HG03460 (cell line): ENCODE measurements around the gene MSX1.
"Not testable (repeated sequence)": the region's sequence is repeated elsewhere in the genome, so short reads cannot be mapped to it uniquely, and the experiment has no call there.

Experiments used
- ATAC-seq: cut with Tn5 transposase; IDR thresholded peaks from one replicate; pipeline ENCODE4 v1.9.1; 2021; ENCODE audit not compliant: unreplicated experiment

The MSX1 gene

DNA sequence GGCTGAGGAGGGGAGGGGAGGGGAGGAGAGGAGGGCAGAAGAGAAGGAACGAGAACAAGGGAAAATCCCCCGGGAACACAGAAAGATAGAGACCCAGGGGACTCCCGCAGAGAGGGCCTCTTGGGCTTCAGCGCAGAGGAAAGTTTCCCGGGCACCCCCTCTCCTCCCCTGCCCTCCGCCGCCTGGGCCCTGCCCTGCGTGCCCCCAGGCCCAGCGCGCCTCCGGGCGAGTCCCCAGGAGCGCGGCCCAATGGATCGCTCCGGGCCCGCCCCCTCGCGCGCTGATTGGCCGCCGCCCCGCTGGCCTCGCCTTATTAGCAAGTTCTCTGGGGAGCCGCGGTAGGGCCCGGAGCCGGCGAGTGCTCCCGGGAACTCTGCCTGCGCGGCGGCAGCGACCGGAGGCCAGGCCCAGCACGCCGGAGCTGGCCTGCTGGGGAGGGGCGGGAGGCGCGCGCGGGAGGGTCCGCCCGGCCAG is at the start of gene MSX1:
Gene MSX1, plus strand, starts transcription at position 341 of the 474 bp plus-strand sequence. CDS start 235 bp downstream, outside the sequence.
- peak; percentile 74 for ATAC-seq

DNA sequence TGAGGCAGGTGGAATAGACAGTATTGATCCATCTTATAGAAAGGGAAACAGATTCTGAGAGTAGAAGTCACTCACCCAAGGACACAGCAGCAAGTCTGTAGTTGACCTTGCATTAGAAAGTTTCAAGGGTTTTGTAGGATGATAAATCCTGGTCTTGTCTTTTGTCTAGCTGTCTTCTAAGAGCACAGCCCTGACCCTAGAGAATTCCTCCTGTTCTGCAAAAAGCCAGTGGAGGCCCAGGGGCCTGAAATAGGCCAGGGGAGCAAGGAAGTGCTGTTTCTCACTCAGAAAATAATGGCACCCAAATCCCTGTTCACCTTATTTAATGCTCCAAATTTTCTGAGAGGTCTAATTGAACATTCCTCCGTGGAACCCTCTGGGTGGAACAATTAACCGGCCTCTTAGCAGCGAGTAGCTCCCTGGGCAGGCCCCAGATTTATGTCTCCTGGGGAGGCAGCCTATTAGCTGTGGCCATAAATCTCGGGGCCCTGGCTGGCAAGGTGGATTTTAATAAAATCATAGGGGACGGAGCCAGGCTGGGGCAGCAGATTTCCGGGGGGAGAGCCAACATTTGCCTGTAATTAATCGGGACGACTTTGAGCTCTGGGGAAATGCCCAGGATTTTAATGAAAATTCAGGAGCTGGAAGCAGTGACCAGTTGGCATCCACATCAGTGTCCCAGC is 49.2 kb upstream of the MSX1 start:
- no peak for ATAC-seq

DNA sequence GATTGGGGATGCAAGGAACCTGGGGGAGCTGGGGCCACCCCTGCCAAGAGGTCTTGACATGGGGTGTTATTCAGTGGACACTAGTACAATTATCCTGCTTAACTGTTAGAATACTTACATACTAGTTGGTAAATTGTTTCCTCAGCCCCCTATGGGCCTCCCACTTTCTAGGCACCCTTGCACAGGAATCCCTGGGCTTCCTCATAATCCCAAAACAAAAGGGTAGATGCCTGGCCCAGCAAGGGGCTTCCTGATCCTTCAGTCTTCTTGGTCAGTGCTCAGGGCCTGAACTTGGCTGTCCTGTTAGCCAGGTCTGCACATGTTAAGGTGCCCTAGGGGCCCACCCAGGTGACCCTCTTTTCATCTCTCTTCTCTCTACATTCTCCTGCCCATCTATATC is 48.7 kb upstream of the MSX1 start:
- no peak for ATAC-seq

DNA sequence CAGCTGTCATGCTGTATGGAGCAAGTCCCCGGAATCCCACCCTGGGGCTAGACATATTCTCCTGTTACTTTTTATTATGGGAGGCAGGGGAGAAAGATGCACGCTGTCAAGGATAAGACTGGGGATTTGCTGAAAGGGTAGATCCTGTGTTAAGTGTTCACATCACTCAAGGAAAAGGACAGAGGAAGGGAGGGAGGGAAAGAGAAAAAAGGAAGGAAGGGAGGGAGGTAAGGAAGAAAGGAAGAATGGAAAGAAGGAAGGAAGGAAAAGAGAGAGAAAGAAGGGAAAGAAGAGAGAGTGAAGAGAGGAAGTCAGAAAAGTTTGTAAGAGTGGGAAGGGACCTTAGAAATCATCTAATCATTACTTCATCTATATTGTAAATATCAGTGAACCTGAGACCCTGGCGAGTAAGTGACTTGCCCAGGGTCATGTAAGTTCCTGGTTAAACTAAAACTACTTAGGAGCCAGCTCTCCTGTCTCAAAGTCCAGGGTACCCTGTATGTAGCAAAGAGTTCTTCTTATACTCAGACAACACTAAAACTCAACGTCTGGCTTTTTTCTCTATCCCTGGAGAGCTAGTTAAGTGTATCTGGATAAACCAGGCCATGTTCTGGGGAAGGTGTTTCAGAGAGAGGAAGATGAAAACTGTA is 47.2 kb upstream of the MSX1 start:
- ATAC-seq: no peak

DNA sequence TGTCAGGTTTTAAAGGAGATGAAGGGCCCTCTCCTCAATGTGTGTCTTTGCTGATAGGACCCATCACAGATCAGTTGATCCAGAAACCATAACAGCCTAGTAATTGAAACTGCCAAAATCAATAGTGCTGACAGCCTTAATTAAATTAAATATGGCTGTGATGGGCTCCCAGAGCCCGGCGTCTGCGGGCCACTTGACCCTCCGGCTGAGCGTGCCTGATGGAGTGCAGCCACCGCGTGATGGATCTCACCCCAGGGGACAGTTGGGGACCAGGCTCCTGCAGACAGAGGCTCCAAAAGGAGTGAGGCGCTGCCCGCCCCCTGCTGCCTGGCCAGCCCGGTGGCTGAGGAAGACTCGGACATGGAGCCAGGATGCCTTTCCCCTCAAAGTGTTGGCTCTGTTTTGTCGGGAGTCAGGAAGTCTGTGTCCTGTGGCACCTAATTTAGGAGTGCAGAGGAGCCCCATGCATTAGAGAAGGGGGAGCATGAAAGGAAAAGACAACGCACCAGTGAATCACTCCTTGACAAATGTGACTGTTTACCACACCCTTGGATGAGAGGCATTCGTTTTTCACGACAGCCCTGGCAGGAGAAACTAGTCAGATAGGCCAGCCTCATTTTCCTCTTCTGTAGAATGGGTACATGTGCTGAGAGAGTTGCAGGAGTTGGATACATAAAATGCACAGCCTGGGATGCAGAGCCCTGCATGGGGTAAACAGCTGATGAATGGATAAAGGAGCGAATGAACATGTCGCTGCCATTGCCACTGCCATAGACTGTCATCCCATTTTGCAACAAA is 40.9 kb upstream of the MSX1 start:
- no peak for ATAC-seq

DNA sequence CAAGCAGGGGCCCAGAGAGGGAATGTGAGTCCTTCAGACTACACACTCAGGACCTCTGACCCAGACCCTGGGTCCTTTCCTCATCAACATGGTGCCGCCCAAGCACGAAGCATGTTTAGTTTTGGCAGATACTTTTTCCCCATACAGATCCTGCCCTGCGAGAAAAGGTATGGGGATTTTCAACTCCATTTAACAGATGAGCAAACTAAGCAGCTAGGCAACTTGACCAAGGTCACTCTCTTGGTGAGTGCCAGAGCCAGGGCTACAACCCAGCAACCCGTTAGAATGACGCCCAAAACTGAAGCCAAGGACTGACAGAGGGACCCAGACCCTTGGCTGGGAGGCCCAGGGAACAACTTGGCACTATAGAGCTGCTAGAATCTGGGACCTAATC is 40.3 kb upstream of the MSX1 start:
- no peak for ATAC-seq

DNA sequence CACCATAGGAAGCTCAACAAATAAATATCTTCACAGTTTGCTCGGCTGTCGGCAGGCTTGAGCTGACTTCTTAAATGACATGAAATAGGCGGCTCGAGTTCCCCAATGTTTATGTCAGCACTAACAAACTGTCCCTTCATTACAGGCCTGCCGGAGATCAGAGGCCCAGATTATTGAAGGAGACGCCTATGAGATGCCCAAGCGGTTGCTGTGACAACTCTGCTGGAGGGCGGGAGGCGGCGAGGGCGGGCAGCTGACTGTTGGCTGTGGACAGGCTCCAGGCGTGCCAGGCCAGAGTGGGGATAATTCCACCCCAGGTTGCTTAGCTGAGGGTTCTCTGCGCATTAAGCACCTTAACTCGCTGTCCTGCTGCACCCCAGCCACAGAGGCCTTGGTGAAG is 39.2 kb upstream of the MSX1 start:
- no peak for ATAC-seq

DNA sequence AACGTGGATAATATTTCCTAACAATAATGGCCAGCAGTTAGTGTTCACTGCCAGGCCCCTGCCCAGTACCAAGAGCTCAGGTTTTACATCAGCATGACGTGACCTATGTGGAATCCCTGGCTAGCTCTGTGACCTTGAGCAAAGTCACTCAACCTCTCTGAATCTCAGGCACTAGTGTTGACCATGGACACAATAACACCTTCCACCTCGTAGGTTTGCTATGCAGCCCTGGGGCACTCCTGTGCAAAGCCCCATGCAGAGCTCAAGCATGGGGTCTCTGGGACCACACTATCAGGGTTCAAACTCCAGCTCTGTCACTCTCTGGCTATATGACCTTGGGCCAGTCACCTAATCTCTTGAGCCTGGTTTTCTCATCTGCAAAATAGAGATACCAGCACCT is 38.7 kb upstream of the MSX1 start:
- ATAC-seq: no peak

DNA sequence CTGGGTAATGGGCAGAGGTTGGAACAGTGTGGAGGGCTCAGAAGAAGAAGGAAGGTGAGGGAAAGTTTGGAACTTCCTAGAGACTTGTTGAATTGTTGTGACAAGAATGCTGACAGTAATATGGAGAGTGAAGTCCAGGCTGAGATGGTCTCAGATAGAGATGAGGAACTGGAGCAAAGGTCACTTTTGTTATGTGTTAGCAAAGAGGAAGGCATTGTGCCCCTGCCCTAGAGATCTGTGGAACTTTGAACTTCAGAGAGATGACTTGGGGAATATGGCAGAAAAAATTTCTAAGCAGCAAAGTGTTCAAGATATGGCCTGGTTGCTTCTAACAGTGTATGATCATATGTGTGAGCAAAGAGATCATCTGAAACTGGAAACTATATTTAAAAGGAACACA is 37.9 kb upstream of the MSX1 start:
- ATAC-seq: no peak

DNA sequence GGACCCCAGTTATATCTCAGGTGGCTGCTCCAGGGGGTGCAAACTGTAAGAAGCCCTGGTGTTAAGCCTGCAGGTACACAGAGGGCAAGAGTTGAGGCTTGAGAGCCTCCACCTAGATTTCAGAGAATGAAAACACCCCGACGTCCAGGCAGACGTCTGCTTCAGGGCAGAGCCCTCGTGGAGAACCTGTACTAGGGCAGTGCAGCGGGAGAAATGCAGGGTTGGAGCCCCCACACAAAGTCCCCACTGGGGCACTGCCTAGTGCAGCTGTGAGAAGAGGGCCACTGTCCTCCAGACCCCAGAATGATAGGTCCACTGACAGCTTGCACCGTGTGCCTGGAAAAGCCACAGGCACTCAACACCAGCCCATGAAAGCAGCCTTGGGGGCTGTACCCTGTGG is 37.2 kb upstream of the MSX1 start:
- not testable (repeated sequence) for ATAC-seq

DNA sequence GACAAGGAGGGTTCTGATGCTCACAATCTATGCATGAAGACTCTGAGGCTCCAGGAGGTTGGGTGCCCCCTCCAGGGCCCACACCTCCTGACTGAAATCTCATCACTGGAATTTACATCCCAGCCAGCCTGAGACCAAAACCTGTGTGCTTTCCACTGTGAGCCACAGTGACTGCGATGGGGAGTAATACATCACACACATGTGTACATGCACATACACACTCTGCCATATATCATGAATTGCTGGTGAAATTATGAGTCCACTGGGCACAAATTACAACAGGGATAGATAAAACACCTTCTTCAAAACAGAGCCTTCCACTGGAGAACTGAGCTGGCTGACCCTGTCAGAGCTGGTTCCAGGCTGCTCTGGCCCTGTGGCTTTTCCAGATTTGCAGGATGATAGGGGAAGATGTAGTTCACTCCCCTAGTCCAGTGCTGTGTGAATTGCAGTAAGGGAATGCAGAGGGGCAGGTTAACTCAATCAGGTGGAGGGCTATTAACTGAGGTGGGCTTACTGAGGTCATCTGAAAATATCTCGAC is 35.8 kb upstream of the MSX1 start:
- ATAC-seq: no peak

DNA sequence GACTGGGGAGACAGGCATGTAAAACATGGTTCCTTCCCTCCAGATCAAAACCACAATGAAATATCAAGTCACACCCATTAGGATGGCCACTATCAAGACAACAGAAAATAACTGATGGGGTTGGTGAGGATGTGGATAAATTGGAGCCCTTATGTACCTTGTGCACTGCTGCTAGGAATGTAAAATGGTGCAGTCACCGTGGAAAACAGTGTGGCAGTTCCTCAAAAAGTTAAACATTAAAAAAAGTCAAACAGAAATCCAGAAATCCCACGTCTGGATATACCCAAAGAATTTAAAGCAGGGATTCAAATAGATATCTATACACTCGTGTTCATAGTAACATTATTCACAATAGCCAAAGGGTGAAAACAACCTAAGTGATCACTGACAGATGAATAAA is 35.2 kb upstream of the MSX1 start:
- ATAC-seq: no peak

DNA sequence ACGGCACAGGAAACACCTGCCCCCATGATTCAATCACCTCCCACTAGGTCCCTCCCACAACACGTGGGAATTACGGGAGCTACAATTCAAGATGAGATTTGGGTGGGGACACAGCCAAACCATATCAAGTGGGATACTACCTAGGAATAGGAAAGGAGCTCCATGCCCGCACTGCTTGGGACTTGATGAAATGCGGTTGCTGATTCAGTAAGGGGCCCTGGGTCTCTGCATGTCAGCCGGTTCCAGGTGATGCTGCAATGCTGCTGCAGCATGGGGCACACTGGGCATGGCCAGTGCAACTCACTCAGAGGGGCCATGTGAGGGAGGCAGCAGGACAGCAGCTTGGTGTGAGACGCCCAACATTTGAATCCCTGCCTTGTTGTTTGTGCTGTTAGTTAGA is 34.0 kb upstream of the MSX1 start:
- ATAC-seq: no peak

DNA sequence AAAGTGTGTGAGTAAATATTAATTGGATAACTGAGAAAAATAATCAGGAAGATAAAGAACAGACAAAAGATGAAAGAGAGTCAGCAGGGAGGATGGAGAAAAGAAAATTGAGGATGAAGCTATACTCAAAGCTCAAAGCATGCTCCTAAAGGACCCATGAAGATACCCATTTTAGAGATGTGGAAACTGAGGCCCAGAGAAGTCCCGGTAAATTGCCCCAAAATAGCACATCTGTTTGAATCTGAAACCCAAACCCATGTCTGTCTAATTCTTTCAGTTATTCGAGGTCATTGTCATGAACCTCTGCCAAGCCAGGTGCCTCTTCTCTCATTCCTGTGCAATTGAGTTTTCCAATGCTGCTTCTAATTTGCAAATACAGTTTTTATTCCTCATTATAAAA is 29.6 kb upstream of the MSX1 start:
- ATAC-seq: no peak

DNA sequence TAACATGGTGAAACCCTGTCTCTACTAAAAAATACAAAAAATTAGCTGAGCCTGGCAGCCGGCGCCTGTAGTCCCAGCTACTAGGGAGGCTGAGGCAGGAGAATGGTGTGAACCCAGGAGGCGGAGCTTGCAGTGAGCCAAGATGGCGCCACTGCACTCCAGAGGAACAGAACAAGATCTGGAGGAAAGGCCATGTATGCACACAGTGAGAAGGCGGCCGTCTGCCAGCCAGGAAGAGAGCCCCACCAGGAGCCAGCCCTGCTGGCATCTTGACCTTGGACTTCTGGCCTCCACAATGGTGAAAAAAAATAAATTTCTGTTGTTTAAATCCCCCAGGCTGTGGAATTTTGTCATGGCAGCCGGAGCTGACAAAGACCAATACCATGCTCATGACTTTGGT is 28.2 kb upstream of the MSX1 start:
- ATAC-seq: no peak

DNA sequence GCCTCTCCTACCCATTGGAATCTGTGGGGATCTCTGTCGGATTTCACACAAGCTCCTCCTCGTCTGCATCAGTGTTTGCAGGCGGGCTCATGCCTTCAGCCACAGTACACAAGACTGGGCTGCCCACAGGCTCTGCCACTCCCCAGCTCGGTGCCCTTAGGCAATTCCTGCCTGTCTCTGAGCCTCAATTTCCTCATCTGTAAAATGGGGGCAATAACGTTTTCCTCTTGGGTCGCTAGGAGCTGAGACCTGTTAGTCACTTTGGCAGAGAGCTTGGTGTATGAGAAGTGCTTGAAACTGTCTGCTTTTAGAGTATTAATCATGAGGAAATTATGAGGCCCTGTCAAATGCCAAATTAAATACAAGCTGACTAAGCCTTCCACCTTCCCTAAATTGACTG is 27.6 kb upstream of the MSX1 start:
- ATAC-seq: no peak

DNA sequence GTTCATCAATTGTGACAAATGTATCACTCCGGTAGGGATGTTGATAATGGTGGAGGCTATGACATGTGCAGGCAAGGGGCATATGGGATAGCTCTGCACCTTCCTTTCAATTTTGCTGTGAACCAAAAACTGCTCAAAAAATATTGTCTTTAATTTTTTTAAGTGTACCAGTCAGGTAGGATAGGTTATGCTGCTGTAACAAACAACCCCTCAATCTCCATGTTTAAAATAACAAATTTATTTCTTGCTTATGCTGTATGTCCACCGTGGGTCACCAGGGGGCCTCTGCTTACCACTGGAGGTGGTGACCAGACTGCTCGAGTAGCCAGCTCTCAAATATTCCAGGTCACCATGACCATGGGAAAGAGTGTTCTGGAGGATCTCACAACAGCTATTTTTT is 23.4 kb upstream of the MSX1 start:
- ATAC-seq: no peak

DNA sequence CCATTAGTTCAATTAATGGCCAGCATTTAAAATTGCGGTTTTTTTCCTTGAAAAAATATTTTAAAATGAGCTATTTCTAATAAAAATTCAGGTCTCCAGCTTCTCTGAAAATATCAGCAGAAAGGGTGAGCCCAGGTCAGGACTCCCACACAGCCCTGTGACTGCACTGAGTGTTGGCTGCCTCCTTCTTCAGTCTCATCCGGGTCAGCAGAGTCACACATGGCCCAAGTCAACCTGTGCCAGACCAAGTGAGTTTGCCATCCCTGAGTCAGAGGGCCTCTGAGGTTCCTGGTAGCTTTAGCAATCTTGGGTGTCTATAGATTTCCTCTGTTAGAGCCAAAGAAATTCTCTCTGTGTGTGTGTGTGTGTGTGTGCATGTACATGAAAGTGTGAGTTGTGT is 22.1 kb upstream of the MSX1 start:
- no peak for ATAC-seq

DNA sequence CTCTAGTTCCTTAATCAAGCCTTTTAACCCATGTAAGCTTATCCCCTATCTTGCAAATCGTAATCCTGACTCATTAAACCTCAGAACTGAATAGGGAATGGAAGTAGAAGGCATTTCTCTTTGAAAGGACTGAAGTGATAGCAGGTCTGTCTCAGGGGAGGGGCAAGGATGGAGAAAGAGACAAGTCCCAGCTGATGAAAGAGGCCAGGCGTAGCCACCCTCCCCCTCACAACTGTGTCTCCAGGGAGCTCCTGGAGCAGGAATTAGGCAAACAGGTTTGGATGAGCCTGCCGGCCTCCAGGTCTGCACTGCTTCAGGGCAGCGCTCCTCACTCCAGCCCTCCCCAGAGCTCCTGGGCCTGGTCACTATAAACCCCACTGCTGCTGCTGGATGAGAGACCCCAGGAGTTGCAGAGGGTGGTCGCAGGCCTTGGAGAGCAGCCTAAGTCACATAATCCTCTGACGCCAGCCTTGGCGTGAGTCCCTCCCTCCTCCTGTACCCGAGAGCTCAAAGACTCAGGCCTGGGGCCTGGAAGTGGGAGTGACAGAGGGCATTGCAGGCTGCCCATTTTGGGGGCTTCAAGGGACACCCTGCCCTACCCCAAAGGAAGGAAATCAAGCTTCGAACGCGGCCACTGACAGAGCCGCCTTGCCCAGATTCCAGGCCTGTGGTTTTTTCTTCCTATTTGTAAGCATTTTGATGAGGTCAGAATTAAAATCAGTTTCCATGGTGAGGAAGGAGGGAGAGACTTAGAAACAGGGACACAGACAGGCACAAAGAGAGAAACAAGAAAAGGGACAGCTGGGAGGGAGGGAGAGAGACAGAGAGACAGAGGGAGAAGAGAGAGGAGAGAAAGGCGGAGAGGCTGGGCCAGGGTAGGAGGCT is 21.2 kb upstream of the MSX1 start:
- ATAC-seq: no peak

DNA sequence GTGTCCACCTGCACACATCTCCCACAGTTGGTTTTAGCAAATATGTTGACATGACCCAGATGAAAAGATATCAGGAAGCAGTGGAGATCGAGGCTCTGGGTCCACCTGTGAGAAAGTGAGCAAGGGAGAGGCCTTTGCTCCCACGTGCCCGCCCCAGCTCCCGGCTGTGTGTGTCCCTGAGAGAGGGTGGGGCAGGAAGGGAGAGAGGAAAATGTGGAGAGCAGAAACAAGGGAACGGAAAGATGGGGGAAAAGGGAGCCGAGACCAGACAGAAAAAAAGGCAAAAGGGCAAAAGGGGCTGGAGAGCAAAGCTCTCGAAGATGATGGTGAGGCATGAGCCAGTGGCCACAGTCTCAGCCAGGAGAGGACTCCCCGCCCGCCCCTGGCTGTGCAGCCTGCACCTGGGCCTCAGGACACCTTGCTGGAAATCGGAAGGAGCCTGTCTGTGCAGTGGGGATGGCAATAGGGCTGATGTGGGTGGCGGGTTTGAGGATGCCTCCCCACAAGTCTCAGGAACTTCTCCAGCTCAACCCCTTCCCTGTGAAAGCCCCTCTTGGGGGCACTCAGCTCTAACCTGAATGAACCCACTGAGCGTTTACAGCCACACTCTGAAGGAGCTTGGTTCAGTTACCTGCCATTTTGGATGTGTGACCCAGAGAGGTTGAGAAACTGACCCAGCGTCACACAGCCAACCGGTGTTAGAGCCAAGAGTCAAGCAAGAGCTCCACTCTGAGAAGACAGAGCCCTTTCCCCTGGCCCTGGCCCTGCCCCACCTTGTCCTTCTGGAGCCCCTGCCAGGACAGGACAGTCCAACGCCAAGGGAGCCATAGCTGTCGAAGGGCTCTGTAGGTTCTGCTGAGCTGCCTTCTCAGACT is 20.3 kb upstream of the MSX1 start:
- ATAC-seq: no peak
